HG02870 (cell line): ENCODE measurements around the gene SLC9A4.
"Not testable (repeated sequence)": the region's sequence is repeated elsewhere in the genome, so short reads cannot be mapped to it uniquely, and the experiment has no call there.

Source experiments
- ATAC-seq: cut with Tn5 transposase; IDR thresholded peaks from one replicate; pipeline ENCODE4 v1.9.1; 2021; ENCODE audit warnings: mild to moderate bottlenecking, moderate library complexity; ENCODE audit not compliant: unreplicated experiment

The SLC9A4 gene

DNA sequence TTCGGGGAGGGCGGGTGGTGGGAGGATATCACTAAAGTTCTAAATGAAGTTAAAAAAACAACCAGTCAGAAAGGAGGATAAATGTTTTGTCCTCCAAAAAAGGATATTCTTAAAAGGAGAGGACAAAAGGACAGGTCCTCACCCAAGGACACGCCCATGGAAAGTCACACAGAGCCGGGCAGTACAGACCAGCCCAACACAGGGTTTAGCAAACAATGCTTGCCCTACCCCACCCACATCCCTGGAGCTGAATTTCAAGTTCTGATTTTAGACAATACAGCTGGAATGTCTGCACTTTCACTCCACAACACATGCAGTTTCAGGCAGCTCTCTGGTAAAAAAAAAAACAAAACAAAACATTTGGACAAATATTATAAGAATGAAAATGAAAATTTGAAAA is 67.9 kb downstream of the SLC9A4 start:
- ATAC-seq: no peak

GRCh38 chr2:102544182-102544581 is 71.2 kb downstream of the SLC9A4 start:
- no peak for ATAC-seq

GRCh38 chr2:102547462-102547861 is 74.4 kb downstream of the SLC9A4 start:
- no peak for ATAC-seq

DNA sequence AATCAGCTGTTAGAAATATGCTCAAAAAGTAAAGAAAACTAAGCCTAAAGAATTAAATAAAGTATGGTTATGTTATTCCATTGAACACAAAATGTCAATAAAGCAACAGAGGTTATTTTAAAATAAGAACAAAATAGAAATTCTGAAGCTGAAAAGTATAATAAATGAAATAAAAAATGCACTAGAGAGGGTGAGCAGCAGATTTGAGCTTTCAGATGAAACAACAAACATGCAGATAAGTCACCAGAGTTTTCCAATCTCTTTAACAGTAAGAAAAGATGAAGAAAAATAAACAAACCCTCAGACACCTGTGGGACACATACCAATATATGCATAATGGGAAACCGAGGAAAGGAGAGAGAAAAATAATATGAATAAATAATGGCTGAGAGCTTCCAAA is 76.0 kb downstream of the SLC9A4 start:
- ATAC-seq: no peak

- ATAC-seq: no peak
Observed at GRCh38 chr2:102550151-102550550, 77.1 kb downstream of the SLC9A4 start.

GRCh38 chr2:102551329-102552096 is 78.5 kb downstream of the SLC9A4 start:
- no peak for ATAC-seq

DNA sequence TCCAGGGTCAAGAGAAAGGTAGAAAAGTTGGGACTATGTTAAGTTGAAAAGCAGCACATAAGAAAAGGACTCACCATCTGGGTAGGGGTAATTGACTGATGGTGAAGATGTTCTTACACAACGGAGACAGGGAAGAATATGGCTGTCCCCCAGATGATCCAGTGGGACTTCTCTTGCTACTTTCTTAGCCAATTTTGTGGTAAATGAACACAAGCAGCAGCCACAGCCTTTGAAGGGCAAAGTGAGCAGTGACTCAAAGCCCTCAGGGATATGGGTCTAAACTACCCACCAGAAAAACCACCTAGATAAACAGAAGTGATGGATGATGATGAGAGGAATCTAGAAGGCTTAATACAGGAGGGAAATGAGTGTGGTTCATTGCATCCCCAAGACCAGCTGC is 80.6 kb downstream of the SLC9A4 start:
- ATAC-seq: no peak

- no peak for ATAC-seq
Observed at GRCh38 chr2:102558463-102558862, 85.4 kb downstream of the SLC9A4 start.

DNA sequence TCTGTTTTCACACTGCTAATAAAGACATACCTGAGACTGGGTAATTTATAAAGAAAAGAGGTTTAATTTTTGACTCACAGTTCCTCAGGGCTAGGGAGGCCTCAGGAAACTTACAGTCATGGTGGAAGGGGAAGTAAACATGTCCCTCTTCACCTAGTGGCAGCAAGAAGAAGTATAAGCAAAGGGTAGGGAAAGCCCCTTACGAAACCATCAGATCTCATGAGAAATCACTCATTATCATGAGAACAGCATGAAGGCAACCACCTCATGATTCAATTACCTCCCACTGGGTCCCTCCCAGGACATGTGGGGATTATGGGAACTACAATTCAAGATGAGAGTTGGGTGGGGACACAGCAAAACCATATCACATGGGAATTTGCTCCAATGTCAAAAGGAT is 89.5 kb downstream of the SLC9A4 start:
- ATAC-seq: not testable (repeated sequence)

DNA sequence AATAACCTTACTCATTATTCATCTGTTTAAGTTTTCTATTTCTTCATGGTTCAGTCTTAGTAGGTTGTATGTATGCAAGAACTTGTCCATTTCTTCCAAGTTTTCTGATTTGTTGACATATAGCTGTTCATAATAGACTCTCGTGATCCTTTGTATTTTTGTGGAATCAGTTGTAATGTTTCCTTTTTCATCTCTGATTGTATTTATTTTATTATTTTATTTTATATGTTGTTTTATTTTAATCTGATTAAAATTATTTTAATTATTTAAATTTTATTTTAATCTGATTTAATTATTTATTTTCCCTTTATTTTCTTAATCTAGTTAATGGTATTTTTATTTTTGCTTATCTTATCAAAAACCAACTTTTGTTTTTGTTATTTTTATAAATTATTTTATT is 102.9 kb downstream of the SLC9A4 start:
- no peak for ATAC-seq

GRCh38 chr2:102578376-102578775 is 105.3 kb downstream of the SLC9A4 start:
- no peak for ATAC-seq

DNA sequence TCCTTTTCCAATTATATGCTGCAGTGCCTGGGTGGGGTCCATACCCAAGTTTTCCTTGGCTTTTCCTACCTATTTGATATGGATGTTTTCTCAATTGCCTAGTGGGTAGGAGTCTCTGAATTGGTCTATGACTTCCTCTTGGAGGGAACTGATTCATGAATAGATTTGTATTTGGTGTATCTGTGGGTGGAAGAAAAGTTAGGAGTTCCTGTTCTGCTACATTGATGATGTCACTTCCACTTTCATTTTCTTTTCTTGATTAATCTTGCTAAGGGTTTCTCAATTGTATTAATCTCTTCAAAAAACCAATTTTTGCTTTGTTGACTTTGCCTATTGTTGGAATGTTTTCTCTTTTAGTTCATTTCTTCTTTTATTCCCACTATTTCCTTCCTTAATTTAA is 108.9 kb downstream of the SLC9A4 start:
- no peak for ATAC-seq

- ATAC-seq: no peak
Observed at GRCh38 chr2:102582845-102583244, 109.8 kb downstream of the SLC9A4 start.
